PFSK-1 (cell line): Measurements from ENCODE around the gene MAST2.

ENCODE experiments used
- POLR2AphosphoS5 ChIP-seq: IDR thresholded peaks from 2 replicates; pipeline ENCODE4 v1.6.1; 2012; ENCODE audit warnings: low read depth, mild to moderate bottlenecking, control low read depth, low read length, moderate library complexity
- SIN3A ChIP-seq: IDR thresholded peaks from 2 replicates; pipeline ENCODE4 v1.6.1; 2012; ENCODE audit warnings: mild to moderate bottlenecking, low read length, moderate library complexity, borderline replicate concordance; ENCODE audit not compliant: insufficient read depth

- TF ChIP-seq POLR2AphosphoS5: no peak
- no peak for TF ChIP-seq SIN3A
Measured at GRCh38 chr1:45929257-45929687, 125.9 kb downstream of the MAST2 start.
